ENCODE data around the gene CYP2B6.
"Not testable (repeated sequence)": the region's sequence is repeated elsewhere in the genome, so short reads cannot be mapped to it uniquely, and the experiment has no call there.

Gene CYP2B6

DNA sequence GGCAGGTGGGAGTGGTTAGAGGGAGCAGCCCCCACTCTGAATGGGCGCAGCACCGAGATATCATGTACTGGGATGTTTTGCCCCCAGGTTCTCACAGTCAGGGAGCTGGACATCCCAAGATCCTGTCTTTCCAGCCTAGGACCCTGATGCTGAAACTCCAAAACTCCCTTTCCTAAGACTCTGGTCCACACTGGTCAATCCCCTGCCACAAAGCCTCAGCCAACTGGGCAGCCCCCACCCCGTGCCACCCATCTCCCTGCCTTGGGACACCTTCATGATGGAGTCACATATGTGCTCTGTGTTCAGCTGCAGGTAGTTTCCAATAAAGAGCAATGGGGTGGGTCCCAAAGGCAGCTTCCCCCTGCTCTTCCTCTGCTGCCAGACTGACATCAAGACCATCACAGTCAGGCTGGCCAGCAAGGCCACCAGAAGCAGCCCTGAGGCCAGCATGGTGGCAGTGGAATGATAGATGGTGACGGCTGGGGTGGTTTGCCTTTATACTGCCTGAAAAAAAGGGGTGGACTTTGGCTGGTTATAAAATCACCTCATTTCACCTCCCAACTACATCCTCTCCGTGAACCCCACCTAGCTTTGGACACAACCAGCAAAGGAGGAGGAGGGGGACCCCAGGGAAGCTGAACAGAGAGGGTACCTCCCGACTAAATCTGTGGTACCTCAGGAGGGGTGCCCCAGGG lies 36.3 kb downstream of the CYP2B6 start:
- H3K4me3 ChIP-seq (ENCODE audit: low read length), result no peak overlapping the region
- DNase-seq (ENCODE audit: low read depth), result no peak
- TF ChIP-seq, protein P1, sequence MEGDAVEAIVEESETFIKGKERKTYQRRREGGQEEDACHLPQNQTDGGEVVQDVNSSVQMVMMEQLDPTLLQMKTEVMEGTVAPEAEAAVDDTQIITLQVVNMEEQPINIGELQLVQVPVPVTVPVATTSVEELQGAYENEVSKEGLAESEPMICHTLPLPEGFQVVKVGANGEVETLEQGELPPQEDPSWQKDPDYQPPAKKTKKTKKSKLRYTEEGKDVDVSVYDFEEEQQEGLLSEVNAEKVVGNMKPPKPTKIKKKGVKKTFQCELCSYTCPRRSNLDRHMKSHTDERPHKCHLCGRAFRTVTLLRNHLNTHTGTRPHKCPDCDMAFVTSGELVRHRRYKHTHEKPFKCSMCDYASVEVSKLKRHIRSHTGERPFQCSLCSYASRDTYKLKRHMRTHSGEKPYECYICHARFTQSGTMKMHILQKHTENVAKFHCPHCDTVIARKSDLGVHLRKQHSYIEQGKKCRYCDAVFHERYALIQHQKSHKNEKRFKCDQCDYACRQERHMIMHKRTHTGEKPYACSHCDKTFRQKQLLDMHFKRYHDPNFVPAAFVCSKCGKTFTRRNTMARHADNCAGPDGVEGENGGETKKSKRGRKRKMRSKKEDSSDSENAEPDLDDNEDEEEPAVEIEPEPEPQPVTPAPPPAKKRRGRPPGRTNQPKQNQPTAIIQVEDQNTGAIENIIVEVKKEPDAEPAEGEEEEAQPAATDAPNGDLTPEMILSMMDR (IDR thresholded peaks at IDR 0.05; ENCODE audit: insufficient read depth, low read depth, low read length, missing control alignments), result no peak

DNA sequence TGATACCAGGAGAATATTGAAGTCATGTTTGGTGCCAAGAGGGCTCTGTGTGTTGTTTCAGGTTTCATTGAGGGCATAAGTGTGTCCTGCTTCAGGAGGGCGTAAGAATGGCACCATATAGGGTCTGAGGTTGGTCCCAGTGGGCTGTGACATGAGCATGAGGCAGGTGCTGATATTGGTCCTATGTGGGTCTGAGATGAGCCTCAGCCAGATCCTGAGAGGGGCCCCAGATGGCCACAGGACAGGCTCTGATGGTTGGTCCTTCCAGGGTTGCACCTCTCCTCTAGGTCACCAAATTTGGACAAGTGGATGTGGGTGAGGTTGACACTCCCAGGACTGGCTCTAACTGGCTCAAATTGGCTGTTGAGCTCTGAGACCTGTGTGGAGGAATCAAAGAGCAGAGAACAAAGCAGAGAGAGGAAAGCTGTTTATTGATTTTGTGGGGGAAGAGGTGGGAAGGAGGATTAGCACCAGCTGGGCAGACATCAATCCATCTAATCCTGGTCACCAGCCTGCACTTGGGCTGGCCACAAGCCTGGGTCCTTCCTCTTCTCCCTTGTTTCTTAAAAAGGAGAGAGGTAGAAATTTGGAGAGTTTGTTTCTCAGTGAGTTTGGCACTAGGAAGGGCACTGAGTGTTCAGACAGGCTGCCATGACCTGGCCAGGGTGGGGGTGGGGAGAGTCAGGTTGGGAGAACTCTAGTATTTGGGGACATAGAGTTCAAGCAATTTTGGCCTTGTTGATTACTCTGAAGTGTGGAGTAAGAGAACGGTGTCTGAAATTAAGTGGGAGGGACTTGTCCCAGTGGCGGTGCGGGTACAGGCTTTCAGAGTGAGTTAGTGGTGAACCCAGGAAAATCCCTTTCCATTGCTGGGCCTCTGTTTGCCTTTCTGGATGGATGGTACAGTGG lies 38.7 kb downstream of the CYP2B6 start:
- TF ChIP-seq, protein P1 (IDR thresholded peaks at IDR 0.05; ENCODE audit: insufficient read depth, low read depth, low read length, missing control alignments), result no peak
- H3K4me3 ChIP-seq (ENCODE audit: low read length), result no peak overlapping the region

DNA sequence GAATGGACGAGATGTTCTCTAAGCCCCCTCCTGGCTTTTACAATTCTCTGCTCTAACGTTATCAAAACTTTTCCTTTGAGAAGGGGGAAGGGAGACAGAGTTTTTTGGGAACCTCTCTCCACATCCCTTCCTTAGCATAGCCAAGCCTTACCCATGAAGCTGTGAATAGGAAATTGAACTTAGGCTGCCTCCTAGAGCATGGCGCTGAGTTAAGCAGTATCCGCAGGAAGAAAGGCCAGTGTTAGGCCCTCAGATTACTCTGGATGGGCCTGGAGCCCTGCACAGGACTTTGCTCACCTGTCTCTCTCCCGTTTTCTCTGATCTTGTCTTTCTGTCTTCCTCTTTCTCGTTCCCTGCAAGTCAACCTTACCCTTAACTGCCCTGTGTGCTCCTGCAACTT lies 39.6 kb downstream of the CYP2B6 start:
- no peak overlapping the region for H3K4me3 ChIP-seq (ENCODE audit: low read length)
- no peak for DNase-seq (ENCODE audit: low read depth)
- TF ChIP-seq, protein P1 (IDR thresholded peaks at IDR 0.05; ENCODE audit: insufficient read depth, low read depth, low read length, missing control alignments), result no peak

More for the DNA sequence above, 38.7 kb downstream of the CYP2B6 start:
- DNase-seq (ENCODE audit: low read depth), result no peak

DNA sequence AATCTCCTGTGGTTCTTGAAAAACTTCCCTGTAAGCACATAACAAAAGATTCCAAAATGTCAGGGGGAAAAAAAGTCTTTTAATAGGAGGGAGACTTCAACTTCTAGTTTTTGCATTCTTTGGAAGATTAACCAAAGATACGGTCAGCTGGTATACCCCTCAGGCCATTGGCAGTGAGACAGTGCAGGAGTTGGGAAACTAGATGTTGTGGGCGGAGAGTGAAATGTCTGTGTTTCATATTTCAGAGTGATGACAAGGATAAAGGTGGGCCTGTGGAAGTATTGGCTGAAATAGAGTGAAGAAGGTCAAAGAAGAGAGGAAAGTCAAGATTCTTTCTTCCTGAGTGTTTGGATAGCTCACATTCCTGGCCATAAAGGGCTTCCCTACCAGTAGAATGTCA lies 40.8 kb downstream of the CYP2B6 start:
- no peak overlapping the region for H3K4me3 ChIP-seq (ENCODE audit: low read length)
- peak; percentile 30 for DNase-seq (ENCODE audit: low read depth)
- TF ChIP-seq, protein P1 (IDR thresholded peaks at IDR 0.05; ENCODE audit: insufficient read depth, low read depth, low read length, missing control alignments), result no peak

DNA sequence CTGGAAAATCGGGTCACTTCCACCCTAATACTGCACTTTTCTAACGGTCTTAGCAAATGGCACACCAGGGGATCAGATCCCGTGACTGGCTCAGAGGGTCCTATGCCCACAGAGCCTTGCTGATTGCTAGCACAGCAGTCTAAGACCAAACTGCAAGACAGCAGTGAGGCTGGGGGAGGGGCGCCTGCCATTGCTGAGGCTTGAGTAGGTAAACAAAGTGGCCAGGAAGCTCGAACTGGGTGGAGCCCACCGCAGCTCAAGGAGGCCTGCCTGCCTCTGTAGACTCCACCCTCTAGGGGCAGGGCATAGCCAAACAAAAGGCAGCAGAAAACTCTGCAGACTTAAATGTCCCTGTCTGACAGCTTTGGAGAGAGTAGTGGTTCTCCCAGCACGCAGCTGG lies 42.2 kb downstream of the CYP2B6 start:
- DNase-seq (ENCODE audit: low read depth); H3K4me3 ChIP-seq (ENCODE audit: low read length): not testable (repeated sequence)

DNA sequence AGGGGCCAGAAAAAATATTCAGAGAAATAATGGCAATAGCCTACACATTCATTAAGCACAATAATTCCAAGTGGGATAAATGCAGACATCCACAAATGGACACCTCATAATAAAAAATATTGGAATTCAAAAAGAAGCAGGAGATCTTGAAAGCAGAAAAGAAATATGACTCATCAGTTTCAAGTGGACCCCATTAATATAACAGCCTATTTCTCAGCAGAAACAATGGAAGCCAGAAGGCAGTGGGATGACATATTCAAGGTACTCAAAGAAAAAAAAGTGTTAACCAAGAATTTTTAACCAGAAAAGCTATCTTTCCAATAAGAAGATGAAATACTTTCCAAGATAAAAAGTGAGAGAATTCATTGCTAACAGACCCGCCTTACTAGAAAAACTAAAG lies 48.7 kb downstream of the CYP2B6 start:
- no peak overlapping the region for H3K4me3 ChIP-seq (ENCODE audit: low read length)
- TF ChIP-seq, protein P1 (IDR thresholded peaks at IDR 0.05; ENCODE audit: insufficient read depth, low read depth, low read length, missing control alignments), result no peak
- DNase-seq (ENCODE audit: low read depth), result no peak

DNA sequence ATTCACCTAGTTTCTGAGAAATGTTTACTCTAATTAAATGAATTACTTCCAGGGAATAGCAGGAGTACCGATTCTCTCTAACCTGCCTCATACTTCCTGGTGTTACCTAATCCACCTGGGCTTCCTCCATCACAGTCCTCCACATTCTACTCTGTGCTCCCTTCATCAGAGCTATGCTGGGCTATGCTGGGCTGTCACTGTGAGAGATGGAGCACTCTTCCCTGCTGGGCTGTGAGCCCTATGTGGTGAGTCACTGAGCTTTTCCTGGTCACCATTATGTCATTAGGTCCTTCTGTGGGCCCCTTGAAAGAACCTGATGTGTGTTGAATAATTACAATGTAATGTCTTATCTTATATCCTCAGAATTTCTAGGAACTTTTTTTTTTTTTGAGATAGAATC lies 54.0 kb downstream of the CYP2B6 start:
- DNase-seq (ENCODE audit: low read depth); H3K4me3 ChIP-seq (ENCODE audit: low read length): not testable (repeated sequence)

DNA sequence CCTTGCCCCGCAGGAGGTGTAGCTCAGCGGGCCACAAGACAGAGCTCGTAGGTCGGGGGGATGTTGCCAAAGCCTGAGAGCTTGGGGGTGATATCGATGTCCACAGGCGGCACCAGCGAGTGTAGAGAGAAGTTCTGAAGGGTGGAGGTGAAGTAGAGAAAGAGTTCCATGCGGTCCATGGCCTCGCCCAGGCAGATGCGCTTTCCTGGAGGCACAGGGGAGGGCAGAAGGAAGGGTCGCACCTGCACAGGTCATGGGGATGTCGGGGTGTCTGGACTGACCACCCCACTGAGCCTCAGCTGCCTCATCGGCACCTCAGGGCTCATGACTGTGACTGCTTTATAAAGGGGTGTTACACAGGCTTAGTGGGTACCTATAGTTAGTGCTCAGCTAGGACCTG lies 59.3 kb downstream of the CYP2B6 start:
- H3K4me3 ChIP-seq (ENCODE audit: low read length), result no peak overlapping the region
- DNase-seq (ENCODE audit: low read depth), result no peak
- TF ChIP-seq, protein P1 (IDR thresholded peaks at IDR 0.05; ENCODE audit: insufficient read depth, low read depth, low read length, missing control alignments), result no peak

DNA sequence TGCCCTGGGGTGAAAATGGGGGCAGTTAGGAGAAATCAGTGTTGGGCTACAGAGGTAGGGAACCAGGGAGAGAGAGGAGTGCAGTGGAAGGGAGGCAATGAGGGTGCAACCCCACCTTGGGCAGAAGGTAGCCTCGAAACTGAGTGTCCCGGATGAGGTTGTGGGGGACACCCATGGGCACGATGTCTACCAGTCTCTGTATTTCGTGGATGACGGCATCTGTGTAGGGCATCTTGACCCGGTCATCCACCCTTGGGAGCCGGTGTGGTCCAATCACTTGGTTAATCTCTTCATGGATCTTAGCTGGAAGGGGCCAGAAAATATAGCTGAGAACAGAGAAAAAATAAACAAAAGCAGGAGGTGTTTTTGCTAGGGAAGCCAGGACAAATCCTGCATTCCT lies 61.1 kb downstream of the CYP2B6 start:
- DNase-seq (ENCODE audit: low read depth), result not testable (repeated sequence)

DNA sequence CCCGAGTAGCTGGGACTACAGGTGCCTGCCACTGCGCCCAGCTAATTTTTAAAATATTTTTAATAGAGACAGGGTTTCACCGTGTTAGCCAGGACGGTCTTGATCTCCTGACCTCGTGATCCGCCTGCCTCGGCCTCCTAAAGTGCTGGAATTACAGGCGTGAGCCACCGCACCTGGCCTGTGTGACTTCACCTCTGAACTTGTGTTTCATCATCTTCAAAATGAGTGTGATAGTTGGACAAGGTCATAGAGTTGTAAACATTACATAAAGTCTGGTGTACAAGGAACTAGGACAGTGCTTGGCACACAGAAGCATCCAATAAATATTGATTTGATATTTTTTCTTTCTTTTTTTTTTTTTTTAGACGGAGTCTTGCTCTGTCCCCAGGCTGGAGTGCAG lies 62.2 kb downstream of the CYP2B6 start:
- DNase-seq (ENCODE audit: low read depth); H3K4me3 ChIP-seq (ENCODE audit: low read length): not testable (repeated sequence)

More for the DNA sequence above, 61.1 kb downstream of the CYP2B6 start:
- not testable (repeated sequence) for H3K4me3 ChIP-seq (ENCODE audit: low read length)

All from epithelial cell of esophagus (primary cell).